ENCODE measurements around the gene SEC63. TPM values are rescaled to one million over a fixed set of nuclear protein-coding genes. Genes with fewer than 3 reads are reported as not detected.
A peak's percentile ranks its signal among the peaks of the same experiment; 100 is the strongest.
"Not testable (repeated sequence)": the region's sequence is repeated elsewhere in the genome, so short reads cannot be mapped to it uniquely, and the experiment has no call there.

Gene SEC63, protein sequence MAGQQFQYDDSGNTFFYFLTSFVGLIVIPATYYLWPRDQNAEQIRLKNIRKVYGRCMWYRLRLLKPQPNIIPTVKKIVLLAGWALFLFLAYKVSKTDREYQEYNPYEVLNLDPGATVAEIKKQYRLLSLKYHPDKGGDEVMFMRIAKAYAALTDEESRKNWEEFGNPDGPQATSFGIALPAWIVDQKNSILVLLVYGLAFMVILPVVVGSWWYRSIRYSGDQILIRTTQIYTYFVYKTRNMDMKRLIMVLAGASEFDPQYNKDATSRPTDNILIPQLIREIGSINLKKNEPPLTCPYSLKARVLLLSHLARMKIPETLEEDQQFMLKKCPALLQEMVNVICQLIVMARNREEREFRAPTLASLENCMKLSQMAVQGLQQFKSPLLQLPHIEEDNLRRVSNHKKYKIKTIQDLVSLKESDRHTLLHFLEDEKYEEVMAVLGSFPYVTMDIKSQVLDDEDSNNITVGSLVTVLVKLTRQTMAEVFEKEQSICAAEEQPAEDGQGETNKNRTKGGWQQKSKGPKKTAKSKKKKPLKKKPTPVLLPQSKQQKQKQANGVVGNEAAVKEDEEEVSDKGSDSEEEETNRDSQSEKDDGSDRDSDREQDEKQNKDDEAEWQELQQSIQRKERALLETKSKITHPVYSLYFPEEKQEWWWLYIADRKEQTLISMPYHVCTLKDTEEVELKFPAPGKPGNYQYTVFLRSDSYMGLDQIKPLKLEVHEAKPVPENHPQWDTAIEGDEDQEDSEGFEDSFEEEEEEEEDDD
- 100 to 1,000 TPM in 1 of 2 donors, 10 to 100 TPM in 1; 90.7 to 105 TPM for total RNA-seq

DNA sequence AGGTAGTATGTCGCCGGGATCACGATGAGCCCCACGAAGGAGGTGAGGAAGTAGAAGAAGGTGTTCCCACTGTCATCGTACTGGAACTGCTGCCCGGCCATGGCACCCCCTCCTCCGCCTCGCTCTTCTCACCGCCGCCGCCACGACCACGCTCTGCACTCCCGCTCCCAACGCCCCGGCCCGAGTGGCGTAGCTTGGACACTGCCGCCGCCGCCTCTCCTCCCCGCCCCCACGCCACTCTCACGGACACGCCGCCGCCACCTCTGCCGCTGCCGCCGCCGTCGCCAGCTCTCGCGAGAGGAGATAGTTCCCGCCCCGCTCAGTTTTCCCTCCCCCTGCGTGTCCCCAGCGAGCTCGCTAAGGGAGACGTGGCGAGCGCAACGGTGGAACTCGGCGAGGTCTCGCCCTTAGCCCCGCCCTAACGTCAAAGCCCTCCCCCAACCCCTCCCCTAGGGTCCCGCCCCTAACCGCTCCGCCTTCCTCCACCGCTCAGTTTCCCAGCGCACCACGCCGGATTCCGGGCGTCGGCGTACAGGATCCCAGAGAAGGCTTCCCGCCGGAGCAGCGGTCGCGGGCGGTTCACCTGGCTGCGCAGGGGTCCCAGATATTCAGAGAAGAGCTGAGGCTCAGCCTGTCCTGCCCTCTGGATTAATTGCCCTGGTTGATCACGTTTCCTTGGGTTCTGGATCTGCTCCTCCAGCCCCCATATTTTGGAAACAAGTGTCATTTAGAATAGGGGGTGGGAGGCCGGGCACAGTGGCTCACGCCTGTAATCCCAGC is at the start of gene SEC63:
TSS of gene SEC63 (minus strand) at position 300 of the 780 bp plus-strand sequence. CDS start at position 101, 199 bp downstream.
- Mint-ChIP-seq H3K27ac (peak within 1 kb of the TSS; percentile 96), H3K36me3 (ENCODE audit: insufficient read depth in 2 of 2) (peaks cover 8 to 11% of the 10 kb centered on the region in 2 donors), H3K4me1 (ENCODE audit: low read depth) (peaks cover 26% of the 10 kb centered on the region), H3K27me3 (ENCODE audit: low read depth) (no peaks in the 10 kb centered on the region), H3K9me3 (no peaks in the 10 kb centered on the region), H3K4me3 (peak within 1 kb of the TSS; percentile 95 to 100)
- ATAC-seq (replicated peaks in 1 of 2) (peak; percentile 96 to 98), DNase-seq (peak; percentile 98)

DNA sequence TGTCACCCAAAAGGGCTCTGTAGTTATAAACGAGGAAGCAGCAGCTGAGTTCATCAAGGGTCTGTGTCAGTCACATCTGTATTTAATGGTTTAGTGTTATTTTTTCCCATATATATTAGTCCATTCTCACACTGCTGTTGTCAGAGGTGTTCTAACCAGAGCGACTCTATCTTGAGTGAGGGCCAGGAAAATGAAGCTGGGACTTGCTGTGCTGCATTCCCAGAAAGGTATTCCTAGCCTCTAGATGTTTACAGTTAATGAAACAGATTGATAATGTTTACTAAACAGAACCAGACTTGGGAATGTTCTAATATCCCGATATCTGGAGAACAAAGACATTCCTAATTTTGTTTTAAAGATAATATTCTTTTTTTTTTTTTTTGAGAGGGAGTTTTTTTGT is 48.0 kb upstream of the SEC63 start:
- H3K27ac Mint-ChIP-seq = no peak overlapping the region
- ATAC-seq (replicated peaks in 1 of 2) (no peak), DNase-seq (no peak)
- H3K9me3 Mint-ChIP-seq = peaks cover 10 to 11% of the 10 kb centered on the region in 2 donors
- H3K36me3 Mint-ChIP-seq (ENCODE audit: insufficient read depth in 2 of 2) = peaks cover 11 to 14% of the 10 kb centered on the region in 2 donors
- H3K4me1 Mint-ChIP-seq (ENCODE audit: low read depth) = peaks cover 5% of the 10 kb centered on the region
- no peak overlapping the region for H3K4me3 Mint-ChIP-seq
- H3K27me3 Mint-ChIP-seq (ENCODE audit: low read depth) = no peaks in the 10 kb centered on the region

DNA sequence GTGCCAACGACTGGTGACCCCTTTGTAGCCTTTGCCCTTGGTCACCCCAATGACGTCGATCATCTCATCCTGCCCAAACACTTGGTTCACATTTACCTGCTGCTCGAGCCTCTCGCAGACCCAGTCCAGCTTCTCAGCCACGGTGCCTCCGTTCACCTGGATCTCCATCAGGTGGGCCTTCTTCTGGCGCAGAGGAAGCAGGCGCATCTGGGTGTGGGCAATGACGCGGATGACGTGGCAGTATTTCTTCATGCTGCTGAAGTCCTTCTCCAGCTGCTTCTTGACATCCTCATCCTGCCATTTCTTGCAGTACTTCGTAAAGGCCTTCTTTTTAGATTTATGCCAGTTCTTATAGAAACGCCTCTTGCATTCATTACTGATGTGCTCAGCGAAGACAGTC is 46.9 kb upstream of the SEC63 start:
- H3K27me3 Mint-ChIP-seq (ENCODE audit: low read depth) = no peaks in the 10 kb centered on the region
- H3K36me3 Mint-ChIP-seq (ENCODE audit: insufficient read depth in 2 of 2) = peaks cover 10 to 13% of the 10 kb centered on the region in 2 donors
- DNase-seq (no peak), ATAC-seq (replicated peaks in 1 of 2) (no peak)
- H3K4me1 Mint-ChIP-seq (ENCODE audit: low read depth) = peaks cover 4% of the 10 kb centered on the region
- H3K4me3 Mint-ChIP-seq = no peak overlapping the region
- peaks cover 8 to 11% of the 10 kb centered on the region in 2 donors for H3K9me3 Mint-ChIP-seq
- no peak overlapping the region for H3K27ac Mint-ChIP-seq

DNA sequence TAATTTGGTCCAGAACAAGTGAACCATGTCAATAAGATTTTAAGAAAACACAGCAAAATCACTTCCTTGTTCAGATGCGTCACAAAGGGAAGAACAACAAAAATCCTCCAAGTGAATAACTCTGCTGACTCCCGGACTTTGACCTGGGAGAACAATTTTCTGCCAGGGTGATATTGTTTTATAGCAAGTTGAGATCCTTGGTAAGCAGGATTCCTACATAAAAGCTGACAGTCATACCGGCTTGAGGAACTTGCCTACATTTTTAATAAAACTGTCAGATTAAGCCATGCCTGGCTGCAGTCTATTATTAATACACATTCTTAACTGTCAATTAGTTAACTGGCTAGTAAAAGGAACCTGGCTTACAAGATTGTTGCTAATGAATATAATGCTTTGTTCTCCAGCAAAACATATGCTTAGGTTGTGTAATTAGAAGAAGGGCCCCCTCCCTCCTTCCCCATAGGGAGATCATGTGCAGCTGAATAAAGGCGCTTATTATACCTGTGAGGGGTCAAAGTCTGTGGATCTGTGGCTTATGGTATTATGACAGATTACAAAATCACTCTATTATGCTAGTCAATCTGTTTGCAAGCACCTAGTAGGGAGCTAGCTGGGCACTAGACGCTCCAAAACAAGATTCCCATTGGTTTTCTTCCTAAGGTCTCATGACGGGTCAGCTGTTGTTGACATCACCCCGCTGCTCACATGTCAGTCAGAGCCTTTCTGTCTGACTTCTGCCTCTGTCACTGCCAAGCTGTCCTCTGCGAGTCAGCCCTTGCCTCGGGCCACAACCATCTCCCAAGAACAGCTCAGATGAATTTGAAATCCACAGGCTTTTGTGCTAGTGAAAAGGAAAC is 44.6 kb upstream of the SEC63 start:
- H3K4me1 Mint-ChIP-seq (ENCODE audit: low read depth) = no peaks in the 10 kb centered on the region
- no peak overlapping the region for H3K27ac Mint-ChIP-seq
- H3K36me3 Mint-ChIP-seq (ENCODE audit: insufficient read depth in 2 of 2) = no peaks in the 10 kb centered on the region
- no peak overlapping the region for H3K4me3 Mint-ChIP-seq
- no peak for DNase-seq
- no peak for ATAC-seq (replicated peaks in 1 of 2)
- no peaks in the 10 kb centered on the region for H3K9me3 Mint-ChIP-seq
- H3K27me3 Mint-ChIP-seq (ENCODE audit: low read depth) = no peaks in the 10 kb centered on the region

DNA sequence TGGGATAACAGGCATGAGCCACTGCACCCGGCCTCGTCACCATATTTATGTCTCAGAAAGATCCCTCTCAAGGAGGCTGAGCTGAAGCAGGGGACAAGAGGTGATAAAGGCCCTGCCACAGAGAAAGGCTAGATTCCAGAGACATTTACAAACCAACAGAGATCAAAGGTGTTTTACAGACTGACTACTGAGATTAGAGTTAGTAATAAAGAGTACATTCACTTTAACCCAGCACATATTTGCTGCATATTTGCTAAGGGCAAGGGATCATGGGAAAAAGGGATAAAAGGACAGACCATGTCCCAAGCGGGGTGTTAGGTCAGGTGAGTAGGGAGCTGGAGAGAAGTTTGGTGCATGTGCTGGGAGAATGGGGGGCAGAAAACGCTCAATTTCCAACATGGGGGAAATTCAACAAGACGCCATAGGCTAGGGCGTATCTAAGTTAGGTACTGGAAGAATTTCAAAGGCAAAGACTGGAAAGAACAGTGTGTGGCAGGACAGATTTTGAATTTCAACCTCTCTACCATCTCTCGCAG is 43.8 kb upstream of the SEC63 start:
- Mint-ChIP-seq H3K36me3 (ENCODE audit: insufficient read depth in 2 of 2) (no peaks in the 10 kb centered on the region), H3K4me3 (no peak overlapping the region), H3K9me3 (no peaks in the 10 kb centered on the region), H3K27me3 (ENCODE audit: low read depth) (no peaks in the 10 kb centered on the region), H3K4me1 (ENCODE audit: low read depth) (no peaks in the 10 kb centered on the region), H3K27ac (no peak overlapping the region)
- DNase-seq (no peak), ATAC-seq (replicated peaks in 1 of 2) (no peak)

DNA sequence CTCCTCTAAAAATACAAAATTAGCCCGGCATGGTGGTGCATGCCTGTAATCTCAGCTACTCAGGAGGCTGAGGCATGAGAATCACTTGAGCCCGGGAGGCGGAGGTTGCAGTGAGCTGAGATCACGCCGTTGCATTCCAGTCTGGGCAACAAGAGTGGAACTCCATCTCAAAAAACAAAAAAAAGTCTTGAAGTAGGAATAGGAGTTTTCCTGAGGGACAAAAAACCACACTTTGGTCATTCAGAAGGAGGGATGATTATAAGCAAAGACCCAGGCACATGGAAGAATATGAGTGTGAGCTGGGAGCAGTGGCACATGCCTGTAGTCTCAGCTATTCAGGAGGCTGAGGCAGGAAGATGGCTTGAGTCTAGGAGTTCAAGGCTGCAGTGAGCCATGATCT is 42.3 kb upstream of the SEC63 start:
- H3K36me3 Mint-ChIP-seq (ENCODE audit: insufficient read depth in 2 of 2); H3K9me3 Mint-ChIP-seq; ATAC-seq (replicated peaks in 1 of 2); DNase-seq; H3K4me3 Mint-ChIP-seq; H3K27ac Mint-ChIP-seq; H3K27me3 Mint-ChIP-seq (ENCODE audit: low read depth); H3K4me1 Mint-ChIP-seq (ENCODE audit: low read depth): not testable (repeated sequence)

DNA sequence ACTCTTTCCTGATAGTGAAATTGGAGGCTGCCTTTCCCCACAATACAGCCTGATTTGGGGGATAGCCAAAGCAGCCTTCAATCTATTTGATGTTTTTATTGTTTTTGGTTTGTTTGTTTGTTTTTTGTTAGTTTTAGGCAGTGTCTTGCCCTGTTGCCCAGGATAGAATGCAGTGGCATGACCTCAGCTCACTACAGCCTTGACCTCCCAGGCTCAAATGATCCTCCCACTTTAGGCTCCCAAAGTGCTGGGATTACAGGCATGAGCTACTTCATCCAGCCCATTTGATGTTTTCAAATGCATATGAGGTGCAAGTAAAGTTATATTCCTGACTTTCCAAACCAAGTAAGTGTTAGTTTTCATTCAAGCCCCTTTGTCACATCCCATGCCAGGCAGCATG is 41.3 kb upstream of the SEC63 start:
- ATAC-seq (replicated peaks in 1 of 2) = no peak
- Mint-ChIP-seq H3K9me3 (no peaks in the 10 kb centered on the region), H3K4me1 (ENCODE audit: low read depth) (no peaks in the 10 kb centered on the region), H3K27ac (no peak overlapping the region), H3K27me3 (ENCODE audit: low read depth) (no peaks in the 10 kb centered on the region), H3K36me3 (ENCODE audit: insufficient read depth in 2 of 2) (no peaks in the 10 kb centered on the region), H3K4me3 (no peak overlapping the region)
- DNase-seq = no peak

DNA sequence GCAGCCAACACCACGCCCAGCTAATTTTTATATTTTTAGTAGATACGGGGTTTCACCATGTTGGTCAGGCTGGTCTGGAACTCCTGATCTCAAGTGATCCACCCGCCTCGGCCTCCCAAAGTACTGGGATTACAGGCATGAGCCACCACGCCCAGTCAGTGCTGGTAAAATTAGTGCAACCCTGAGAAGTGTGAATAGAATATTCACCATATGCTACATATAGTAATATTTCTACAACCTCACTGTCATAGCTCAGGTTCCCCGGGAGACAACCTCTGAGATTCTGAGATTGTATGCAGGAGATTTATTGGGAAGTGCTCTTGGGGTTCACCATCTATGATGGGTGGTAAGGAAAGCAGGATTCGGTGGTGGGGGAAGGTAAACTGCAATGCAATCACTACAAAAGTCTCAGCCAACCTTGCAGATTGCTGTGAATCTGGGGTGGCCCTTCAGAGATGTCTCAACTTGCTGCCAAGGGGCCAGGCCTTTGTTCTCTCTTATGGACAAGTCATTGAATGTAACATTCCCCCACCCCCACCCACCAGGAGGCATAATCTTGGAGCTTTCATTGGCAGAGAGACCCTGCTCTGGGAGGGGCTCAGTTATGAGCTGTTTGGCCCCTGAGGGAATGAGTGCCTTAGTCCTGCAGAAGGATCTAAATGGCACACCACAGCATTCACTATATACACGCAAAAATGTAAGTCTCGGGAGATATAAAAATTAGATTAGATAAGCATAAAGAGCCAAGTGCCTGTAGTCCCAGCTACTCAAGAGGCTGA is 34.0 kb upstream of the SEC63 start:
- Mint-ChIP-seq H3K36me3 (ENCODE audit: insufficient read depth in 2 of 2) (no peaks in the 10 kb centered on the region), H3K27me3 (ENCODE audit: low read depth) (no peaks in the 10 kb centered on the region), H3K4me1 (ENCODE audit: low read depth) (no peaks in the 10 kb centered on the region), H3K9me3 (no peaks in the 10 kb centered on the region), H3K27ac (no peak overlapping the region), H3K4me3 (no peak overlapping the region)
- DNase-seq (no peak), ATAC-seq (replicated peaks in 1 of 2) (no peak)

DNA sequence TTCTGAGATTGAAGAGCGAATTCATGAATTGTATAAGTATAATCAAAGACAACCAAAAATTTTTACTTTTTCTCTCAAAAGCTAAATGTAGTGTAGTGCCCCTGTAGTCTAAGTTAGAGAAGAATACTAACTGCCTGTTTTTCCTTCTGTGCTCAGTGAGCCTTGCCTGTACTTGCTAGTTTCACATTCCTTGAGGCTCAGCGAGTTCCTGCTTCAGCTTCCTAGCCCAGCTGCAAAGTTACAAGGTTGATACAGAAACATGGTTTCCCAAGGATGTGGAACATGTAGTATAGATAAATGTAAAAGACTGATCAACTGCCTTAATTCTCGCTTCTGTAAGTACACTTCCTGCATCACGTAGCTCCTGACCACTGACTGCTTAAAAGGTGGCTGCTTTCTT is 33.1 kb upstream of the SEC63 start:
- ATAC-seq (replicated peaks in 1 of 2) (no peak), DNase-seq (no peak)
- Mint-ChIP-seq H3K9me3 (no peaks in the 10 kb centered on the region), H3K27ac (no peak overlapping the region), H3K36me3 (ENCODE audit: insufficient read depth in 2 of 2) (no peaks in the 10 kb centered on the region), H3K4me3 (peak overlapping the region in 1 of 2 donors; percentile 5), H3K27me3 (ENCODE audit: low read depth) (no peaks in the 10 kb centered on the region), H3K4me1 (ENCODE audit: low read depth) (no peaks in the 10 kb centered on the region)

DNA sequence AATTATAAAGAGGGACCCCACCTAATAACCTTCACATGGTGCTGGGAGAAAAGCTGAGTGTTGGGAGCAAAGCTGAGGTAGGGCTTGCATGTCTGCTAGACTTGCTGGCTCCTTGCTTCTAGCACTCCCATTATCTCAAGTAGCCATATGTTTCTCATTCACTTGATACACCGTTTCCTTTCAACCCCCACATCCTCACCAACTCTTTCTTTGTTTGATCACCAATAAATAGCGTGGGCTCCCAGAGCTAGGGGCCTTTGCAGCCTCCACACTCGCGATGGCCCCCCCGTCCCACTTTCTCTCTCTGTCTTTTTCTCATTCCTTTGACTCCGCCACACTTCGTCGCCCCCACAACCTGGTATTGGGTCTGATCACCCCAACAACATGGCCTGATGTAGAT is 32.6 kb upstream of the SEC63 start:
- not testable (repeated sequence) for H3K36me3 Mint-ChIP-seq (ENCODE audit: insufficient read depth in 2 of 2); ATAC-seq (replicated peaks in 1 of 2); H3K4me3 Mint-ChIP-seq; H3K4me1 Mint-ChIP-seq (ENCODE audit: low read depth); DNase-seq; H3K9me3 Mint-ChIP-seq; H3K27me3 Mint-ChIP-seq (ENCODE audit: low read depth); H3K27ac Mint-ChIP-seq

DNA sequence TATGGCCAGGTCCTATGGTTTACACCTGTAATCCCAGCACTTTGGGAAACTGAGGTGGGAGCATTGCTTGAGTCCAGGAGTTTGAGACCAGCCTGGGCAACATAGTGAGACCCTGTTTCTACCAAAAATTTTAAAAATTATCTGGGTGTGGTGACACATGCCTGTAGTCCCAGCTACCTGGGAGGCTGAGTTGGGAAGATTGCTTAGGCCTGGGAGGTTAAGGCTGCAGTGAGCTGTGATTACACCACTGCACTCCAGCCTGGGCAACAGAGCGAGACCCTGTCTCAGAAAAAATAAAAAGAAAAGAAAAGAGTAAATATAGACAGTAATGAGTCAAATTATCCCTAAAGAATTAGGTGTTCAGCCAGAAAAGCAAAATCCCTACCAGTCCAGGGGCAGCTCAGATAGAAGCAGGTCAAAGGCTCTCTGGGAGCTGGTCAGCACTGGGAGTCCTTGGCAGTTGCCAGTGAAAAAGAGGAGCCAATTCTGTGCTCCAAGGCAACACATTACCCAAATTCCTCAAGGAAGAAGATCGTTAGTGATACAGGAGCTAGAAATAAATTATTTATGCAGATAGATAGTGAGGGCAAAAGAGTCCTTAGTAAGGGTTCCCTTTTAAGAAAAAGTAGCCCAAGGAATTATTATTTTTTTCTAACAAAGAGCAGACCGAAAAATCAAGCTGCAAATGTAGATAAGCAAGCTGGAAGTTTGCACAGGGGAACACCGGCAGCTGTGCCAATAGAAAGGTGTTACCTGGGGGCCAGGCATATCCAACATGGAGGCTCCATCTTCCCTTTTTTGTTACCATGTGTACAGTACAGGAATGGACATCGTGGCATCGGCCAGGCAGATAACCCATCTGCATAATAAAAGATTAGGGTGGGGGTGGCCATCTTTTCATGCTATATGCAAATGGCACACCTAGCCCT is 31.4 kb upstream of the SEC63 start:
- H3K4me3 Mint-ChIP-seq = no peak overlapping the region
- no peaks in the 10 kb centered on the region for H3K9me3 Mint-ChIP-seq
- no peak overlapping the region for H3K27ac Mint-ChIP-seq
- no peaks in the 10 kb centered on the region for H3K36me3 Mint-ChIP-seq (ENCODE audit: insufficient read depth in 2 of 2)
- no peak for DNase-seq
- H3K27me3 Mint-ChIP-seq (ENCODE audit: low read depth) = no peaks in the 10 kb centered on the region
- no peak for ATAC-seq (replicated peaks in 1 of 2)
- H3K4me1 Mint-ChIP-seq (ENCODE audit: low read depth) = no peaks in the 10 kb centered on the region

Data from activated T-cell treated with anti-CD3 and anti-CD28 coated beads, Interleukin-2, amount 50 U/mL, for 72 hours (primary cell).